Measurements from ENCODE around the gene LRFN4.
"Not testable (repeated sequence)": the region's sequence is repeated elsewhere in the genome, so short reads cannot be mapped to it uniquely, and the experiment has no call there.

LRFN4 gene

GRCh38 chr11:66820381-66820780, 36.5 kb upstream of the LRFN4 start:
- DNase-seq (ENCODE audit: low read depth): no peak

GRCh38 chr11:66820901-66821300, 36.0 kb upstream of the LRFN4 start:
- H3K4me3 ChIP-seq (ENCODE audit: low read depth, low read length): no peak overlapping the region
- DNase-seq (ENCODE audit: low read depth): no peak
- TF ChIP-seq CTCF (IDR thresholded peaks at IDR 0.05; ENCODE audit: control insufficient read depth, extremely low read depth, insufficient read depth): no peak

More at GRCh38 chr11:66820381-66820780, 36.5 kb upstream of the LRFN4 start:
- H3K4me3 ChIP-seq (ENCODE audit: low read depth, low read length): no peak overlapping the region
- TF ChIP-seq CTCF (IDR thresholded peaks at IDR 0.05; ENCODE audit: control insufficient read depth, extremely low read depth, insufficient read depth): no peak

GRCh38 chr11:66823700-66824099, 33.2 kb upstream of the LRFN4 start:
- no peak for TF ChIP-seq CTCF (IDR thresholded peaks at IDR 0.05; ENCODE audit: control insufficient read depth, extremely low read depth, insufficient read depth)
- no peak overlapping the region for H3K4me3 ChIP-seq (ENCODE audit: low read depth, low read length)
- no peak for DNase-seq (ENCODE audit: low read depth)

GRCh38 chr11:66824573-66824972, 32.3 kb upstream of the LRFN4 start:
- not testable (repeated sequence) for H3K4me3 ChIP-seq (ENCODE audit: low read depth, low read length); DNase-seq (ENCODE audit: low read depth)

GRCh38 chr11:66834539-66834845, 22.4 kb upstream of the LRFN4 start:
- no peak for DNase-seq (ENCODE audit: low read depth)
- no peak for TF ChIP-seq CTCF (IDR thresholded peaks at IDR 0.05; ENCODE audit: control insufficient read depth, extremely low read depth, insufficient read depth)
- no peak overlapping the region for H3K4me3 ChIP-seq (ENCODE audit: low read depth, low read length)

GRCh38 chr11:66834943-66835342, 21.9 kb upstream of the LRFN4 start:
- no peak for TF ChIP-seq CTCF (IDR thresholded peaks at IDR 0.05; ENCODE audit: control insufficient read depth, extremely low read depth, insufficient read depth)
- no peak for DNase-seq (ENCODE audit: low read depth)
- H3K4me3 ChIP-seq (ENCODE audit: low read depth, low read length): no peak overlapping the region

GRCh38 chr11:66835768-66836405, 21.0 kb upstream of the LRFN4 start:
- no peak for DNase-seq (ENCODE audit: low read depth)
- H3K4me3 ChIP-seq (ENCODE audit: low read depth, low read length): no peak overlapping the region
- TF ChIP-seq CTCF (IDR thresholded peaks at IDR 0.05; ENCODE audit: control insufficient read depth, extremely low read depth, insufficient read depth): no peak

Measured in LNCaP clone FGC (cell line).